Body of pancreas (tissue), 4 donors: ENCODE measurements around the gene HOXB1. TPM values are rescaled to one million over a fixed set of nuclear protein-coding genes. Genes with fewer than 3 reads are reported as not detected.
"Not testable (repeated sequence)": the region's sequence is repeated elsewhere in the genome, so short reads cannot be mapped to it uniquely, and the experiment has no call there.

Experiments
- ATAC-seq: fragments of 150-250 bp; one replicate; pipeline ENCODE4 v1.9.1; 2016
- DNase-seq, 4 donors: peaks; one replicate each; pipeline ENCODE4 v3.0.0-alpha.2; 2019
- H3K27ac ChIP-seq, 4 donors: fragments of 200-600 bp; sonication (generic); 1 replicate in 3 of 4; 2 replicates in 1 of 4; pipeline versions ENCODE4 v1.5.1 to v1.6.1; 2016 to 2019; ENCODE audit warnings: mild to moderate bottlenecking in 1 of 4, mixed read lengths in 1 of 4, moderate library complexity in 1 of 4
- H3K27me3 ChIP-seq, 2 donors: fragments of 200-600 bp; sonication (generic); one replicate each; pipeline ENCODE4 v1.6.0; 2016; ENCODE audit warnings: mild to moderate bottlenecking in 1 of 2
- H3K36me3 ChIP-seq, 2 donors: fragments of 200-600 bp; sonication (generic); replicated peaks in 1 of 2; 2 replicates each; pipeline ENCODE4 v1.5.1; 2016; ENCODE audit warnings: low read depth in 2 of 2; ENCODE audit not compliant: insufficient read depth in 1 of 2
- H3K4me1 ChIP-seq: fragments of 200-600 bp; sonication (generic); one replicate; pipeline ENCODE4 v1.6.0; 2016
- H3K4me3 ChIP-seq, 2 donors: fragments of 200-600 bp; sonication (generic); 1 replicate in 1 of 2; 2 replicates in 1 of 2; pipeline ENCODE4 v1.5.1; 2016 to 2019
- H3K9me3 ChIP-seq, 3 donors: fragments of 200-600 bp; sonication (generic); 1 replicate in 2 of 3; 2 replicates in 1 of 3; pipeline ENCODE4 v1.5.1; 2016
- CTCF ChIP-seq, 7 experiments: fragments of 450-650 bp in 4 of 7; fragments of 200-600 bp in 3 of 7; sonication (generic) in 3 of 7; IDR thresholded peaks; one replicate each; pipeline ENCODE4 v1.5.1; 2016 to 2019; ENCODE audit warnings: antibody characterized with exemption in 7 of 7
- POLR2A ChIP-seq, 3 donors: fragments of 450-650 bp; IDR thresholded peaks; one replicate each; pipeline ENCODE4 v1.6.1; 2016; ENCODE audit warnings: antibody characterized with exemption in 3 of 3, mild to moderate bottlenecking in 2 of 3
- WGBS, 2 donors: methylation state at CpG; one replicate each; pipeline ENCODE4 v1.1.5; 2017; 5-methylcytosine and 5-hydroxymethylcytosine counted together
- intact Hi-C: fragments of 100-400 bp; cut with DNase I; formaldehyde crosslinking; loops from one replicate; pipeline ENCODE4 v1.15.1; 2023
- total RNA-seq, 2 donors: library from RNA; depleted of rRNA; stranded (reverse); fragments of >200 nt; gene quantifications; one replicate each; pipeline ENCODE4 v1.1.0, GENCODE V29; 2016

The HOXB1 gene
- total RNA-seq, 2 donors from 2014 or later, result not detected

- no peak for DNase-seq
- 54 to 59% methylated on average over 4 of the region's 4 CpGs for WGBS, 2 donors
- TF ChIP-seq CTCF (IDR thresholded peaks at IDR 0.05) (no peak), POLR2A (IDR thresholded peaks at IDR 0.05) (no peak)
- Histone ChIP-seq H3K9me3 (no peaks in the 10 kb centered on the region), H3K36me3 (no peaks in the 10 kb centered on the region), H3K4me1 (peaks cover 18% of the 10 kb centered on the region), H3K4me3 (no peak overlapping the region), H3K27ac (no peak overlapping the region), H3K27me3 (peaks cover 0 to 21% of the 10 kb centered on the region in 2 donors)
- no peak for ATAC-seq
- intact Hi-C loops, result no loop called here
Observed at GRCh38 chr17:48539177-48539576, 8.4 kb upstream of the HOXB1 start.

GRCh38 chr17:48537316-48537715 is 6.5 kb upstream of the HOXB1 start:
- Histone ChIP-seq H3K4me1 (peaks cover 4% of the 10 kb centered on the region), H3K36me3 (no peaks in the 10 kb centered on the region), H3K9me3 (no peaks in the 10 kb centered on the region), H3K27me3 (peaks cover 0 to 9% of the 10 kb centered on the region in 2 donors), H3K4me3 (no peak overlapping the region), H3K27ac (no peak overlapping the region)
- DNase-seq, result no peak
- 76 to 90% methylated on average over 3 of the region's 3 CpGs for WGBS, 2 donors
- intact Hi-C loops, result no loop called here
- ATAC-seq, result no peak
- no peak for TF ChIP-seq CTCF (IDR thresholded peaks at IDR 0.05)
- no peak for TF ChIP-seq POLR2A (IDR thresholded peaks at IDR 0.05)

- 79 to 84% methylated on average over 9 of the region's 9 CpGs for WGBS, 2 donors
- ATAC-seq, H3K27me3 ChIP-seq: not testable (repeated sequence)
Observed at GRCh38 chr17:48535793-48536559, 5.2 kb upstream of the HOXB1 start.

DNA sequence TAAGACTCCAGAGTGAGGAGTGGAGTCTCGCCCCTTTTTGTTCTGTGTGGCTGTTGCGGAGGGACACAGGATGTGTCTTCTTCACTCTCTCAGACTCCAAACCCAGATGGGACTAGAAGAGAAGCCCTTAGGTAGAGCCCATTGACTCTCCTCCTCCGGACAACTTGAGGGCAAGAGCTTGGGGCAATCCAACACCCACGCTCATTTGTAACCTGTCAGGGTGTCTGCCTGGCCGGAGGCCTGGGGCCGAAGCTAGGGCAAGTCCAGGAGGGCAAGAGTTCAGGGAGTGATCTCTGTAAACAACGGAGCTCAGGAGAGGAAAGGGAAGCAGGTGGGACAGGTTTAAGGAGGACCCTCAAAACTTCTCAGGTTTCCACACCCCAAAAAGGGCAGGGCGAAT is 1.4 kb upstream of the HOXB1 start:
- TF ChIP-seq POLR2A (IDR thresholded peaks at IDR 0.05), result no peak
- no peak for TF ChIP-seq CTCF (IDR thresholded peaks at IDR 0.05)

More at GRCh38 chr17:48535793-48536559, 5.2 kb upstream of the HOXB1 start:
- H3K27ac ChIP-seq, intact Hi-C loops, H3K36me3 ChIP-seq, H3K4me1 ChIP-seq, DNase-seq, H3K4me3 ChIP-seq, H3K9me3 ChIP-seq: not testable (repeated sequence)

GRCh38 chr17:48530208-48530886 is 464 bp downstream of the HOXB1 start:
- intact Hi-C loops, result no loop called here
- Histone ChIP-seq H3K36me3 (no peaks in the 10 kb centered on the region), H3K4me3 (no peak overlapping the region), H3K9me3 (no peaks in the 10 kb centered on the region), H3K27ac (no peak overlapping the region), H3K4me1 (peaks cover 5% of the 10 kb centered on the region), H3K27me3 (peaks cover 0 to 12% of the 10 kb centered on the region in 2 donors)
- TF ChIP-seq CTCF (IDR thresholded peaks at IDR 0.05) (no peak), POLR2A (IDR thresholded peaks at IDR 0.05) (no peak)
- DNase-seq (no peak), ATAC-seq (no peak)
- WGBS, 2 donors, result 44 to 45% methylated on average over 10 to 37 of the region's 37 CpGs

More for the DNA sequence above, 1.4 kb upstream of the HOXB1 start:
- WGBS, 2 donors, result 52 to 60% methylated on average over 7 to 8 of the region's 8 CpGs
- Histone ChIP-seq H3K4me1 (peaks cover 3% of the 10 kb centered on the region), H3K27ac (no peak overlapping the region), H3K9me3 (no peaks in the 10 kb centered on the region), H3K36me3 (no peaks in the 10 kb centered on the region), H3K4me3 (no peak overlapping the region), H3K27me3 (peaks cover 0 to 5% of the 10 kb centered on the region in 2 donors)
- intact Hi-C loops, result no loop called here
- DNase-seq (no peak), ATAC-seq (no peak)
